A204.1 (cell line): ENCODE measurements around the gene WDR88.
A peak's percentile ranks its signal among the peaks of the same experiment; 100 is the strongest.
"Not testable (repeated sequence)": the region's sequence is repeated elsewhere in the genome, so short reads cannot be mapped to it uniquely, and the experiment has no call there.

Source experiments
- FAIRE-seq: peaks from 2 replicates; lab custom pipeline; 2012; peaks lifted over from hg19 to GRCh38; lab: Jason Lieb, UNC

The WDR88 gene

DNA sequence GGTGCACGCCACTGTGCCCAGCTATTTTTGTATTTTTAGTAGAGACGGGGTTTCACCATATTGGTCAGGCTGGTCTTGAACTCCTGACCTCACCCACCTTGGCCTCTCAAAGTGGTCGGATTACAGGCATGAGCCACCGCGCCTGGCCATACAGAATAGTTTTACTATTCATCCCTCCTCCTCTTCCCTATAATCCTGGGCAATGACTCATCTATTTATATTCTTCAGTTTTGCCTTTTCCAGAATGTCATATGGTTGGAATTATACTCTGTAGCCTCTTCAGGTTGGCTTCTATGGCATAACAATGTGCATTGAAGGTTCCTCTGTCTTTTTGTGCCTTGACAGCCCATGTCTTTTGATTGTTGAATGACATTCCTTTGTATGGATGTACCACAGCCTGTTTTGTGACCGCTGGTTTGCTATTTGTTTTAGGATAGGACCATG, 40.0 kb downstream of the WDR88 start:
- no peak for FAIRE-seq

DNA sequence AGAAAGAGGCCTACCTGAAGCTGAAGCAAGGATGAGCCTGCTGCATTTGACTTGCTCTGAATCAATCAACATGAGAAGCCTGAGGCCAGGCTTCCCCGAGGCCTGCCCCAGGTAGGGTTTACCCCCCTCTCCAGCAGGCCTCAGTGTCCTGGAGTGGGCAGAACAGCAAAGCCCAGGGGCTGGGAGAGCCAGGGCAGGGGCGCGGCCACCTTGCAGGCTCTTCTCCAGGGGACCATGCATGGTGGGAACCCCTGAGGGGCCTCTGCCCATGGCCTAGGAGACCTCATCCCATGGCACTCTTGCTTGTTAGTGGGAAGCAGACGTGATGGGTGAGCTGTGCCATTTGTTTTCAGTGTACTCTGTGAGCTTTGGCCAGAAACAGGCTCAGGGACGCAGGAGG, 42.3 kb downstream of the WDR88 start:
- FAIRE-seq, result no peak

DNA sequence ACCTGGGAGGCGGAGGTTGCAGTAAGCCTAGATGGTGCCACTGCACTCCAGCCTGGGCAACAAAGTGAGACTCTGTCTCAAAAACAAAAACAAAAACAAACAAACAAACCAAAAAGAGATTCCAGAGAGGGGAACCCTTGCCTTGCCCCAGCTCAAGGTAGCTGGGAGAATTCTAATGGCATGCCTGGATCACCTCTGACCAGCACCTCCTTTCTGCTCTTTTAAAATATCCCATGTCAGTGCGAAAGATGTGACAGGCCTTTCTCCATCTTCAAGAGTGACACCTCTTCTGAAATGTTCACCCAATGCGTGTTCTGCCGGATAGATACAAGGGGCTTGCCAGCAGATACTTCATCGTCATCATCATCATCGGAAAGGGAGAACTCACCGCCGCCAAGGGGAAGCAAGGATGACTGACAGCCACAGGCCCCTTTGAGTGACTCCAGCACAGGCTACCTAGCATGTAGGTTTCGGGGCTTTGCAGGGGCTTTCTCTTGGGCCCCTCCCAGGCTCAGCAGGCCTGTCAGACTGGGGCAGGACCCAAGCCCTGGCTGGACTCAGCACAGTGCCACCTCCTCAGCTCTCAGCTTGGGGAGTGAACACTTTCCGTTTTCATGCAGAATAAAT, 43.4 kb downstream of the WDR88 start:
- FAIRE-seq, result no peak

DNA sequence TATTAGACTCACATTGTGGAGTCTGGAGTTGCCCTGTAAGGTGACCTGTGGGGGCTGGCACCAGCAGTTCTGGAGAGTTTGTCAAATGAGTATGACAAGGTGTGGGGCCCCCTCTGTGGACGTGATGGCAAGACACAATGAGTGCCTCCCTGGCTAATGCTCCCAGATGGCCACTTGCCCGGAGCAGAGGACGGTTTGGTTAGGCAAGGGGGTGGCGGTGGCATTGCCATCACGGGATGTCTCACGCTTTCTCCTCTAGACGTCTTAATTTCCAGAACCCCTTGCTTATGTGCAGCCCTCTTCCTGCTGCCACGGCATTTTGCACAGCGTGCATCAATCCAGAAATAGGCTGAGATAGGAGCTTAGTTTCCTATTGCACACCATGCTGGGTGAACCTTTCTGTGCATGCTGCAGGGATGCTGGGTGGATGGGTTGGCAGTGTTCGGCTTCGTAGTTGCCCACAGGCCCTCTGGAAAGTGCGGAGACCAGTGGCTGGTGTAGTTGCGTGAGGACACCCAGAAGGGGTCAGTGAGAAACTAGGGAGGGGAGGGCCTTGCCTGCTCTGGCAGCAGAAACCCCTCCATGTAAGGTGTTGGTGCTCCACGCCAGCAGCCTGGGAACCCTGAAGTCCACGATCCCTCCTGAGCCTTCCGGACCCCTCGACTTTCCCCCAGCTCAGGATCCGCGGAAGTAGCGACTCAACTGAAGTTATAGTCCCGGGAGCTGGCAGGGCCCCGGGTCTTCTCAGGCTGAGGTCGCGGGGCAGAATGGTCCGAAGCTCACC, 44.2 kb downstream of the WDR88 start:
- no peak for FAIRE-seq

DNA sequence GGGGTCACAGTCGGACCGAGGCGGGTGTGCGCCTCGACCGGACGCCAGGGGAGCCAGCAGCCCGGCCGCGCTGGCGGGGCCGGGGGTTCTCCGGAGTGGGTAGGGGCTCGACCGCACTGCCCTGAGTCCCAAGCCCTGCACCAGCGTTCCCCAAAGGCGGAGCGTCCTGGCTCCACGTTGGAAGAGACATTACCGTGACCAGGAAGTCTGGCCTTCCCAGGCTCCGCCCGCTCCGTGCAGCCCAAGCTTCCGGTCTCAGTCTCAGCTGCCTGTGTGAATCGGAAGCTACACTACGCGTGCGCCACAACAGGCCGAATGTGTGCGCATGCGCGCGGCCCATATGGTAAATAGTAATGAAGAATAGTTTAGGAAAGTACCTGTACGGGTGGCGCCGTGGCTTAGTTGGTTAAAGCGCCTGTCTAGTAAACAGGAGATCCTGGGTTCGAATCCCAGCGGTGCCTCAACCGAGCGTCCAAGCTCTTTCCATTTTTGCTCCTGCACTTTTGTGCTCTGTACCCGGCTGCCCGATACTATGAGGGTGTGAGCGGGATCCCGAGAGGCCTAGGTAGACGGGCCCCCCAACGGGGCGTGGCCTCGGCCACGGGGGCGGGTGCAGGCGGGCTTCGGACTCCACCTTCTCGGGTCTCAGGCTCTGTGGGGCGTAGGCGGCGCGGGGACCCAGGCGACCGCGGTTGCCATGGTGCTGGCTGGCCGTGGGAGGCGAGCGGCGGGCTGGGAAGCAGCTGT, 44.9 kb downstream of the WDR88 start:
- peak; percentile 93 for FAIRE-seq

DNA sequence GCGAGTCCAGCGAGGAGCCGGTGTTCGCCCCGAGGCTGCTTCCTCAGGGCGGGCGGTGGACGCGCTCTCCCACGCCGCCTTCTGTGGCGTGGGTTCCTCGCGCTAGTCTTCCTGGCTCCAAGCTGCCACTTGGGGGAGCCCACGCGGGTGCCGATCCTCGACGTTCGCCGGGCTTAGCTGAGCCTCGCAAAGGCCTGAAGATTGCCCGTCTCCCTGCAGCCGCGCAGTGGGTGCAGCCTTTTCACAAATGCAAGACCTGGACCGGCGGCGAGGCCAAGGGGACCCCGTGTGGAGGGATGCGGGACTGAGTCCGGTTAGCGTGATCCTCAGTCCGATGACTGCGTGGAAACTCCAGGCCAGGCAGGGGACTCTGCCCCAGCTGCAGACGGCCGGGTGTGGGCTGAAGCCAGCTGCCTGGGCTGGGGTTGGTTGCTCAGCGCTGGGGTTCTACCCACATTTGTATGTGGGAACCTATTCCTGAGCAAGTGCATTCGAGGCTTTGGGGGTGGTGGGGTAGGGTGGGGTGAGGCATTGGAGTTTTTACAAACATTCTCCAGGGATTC, 45.6 kb downstream of the WDR88 start:
- FAIRE-seq, result no peak

DNA sequence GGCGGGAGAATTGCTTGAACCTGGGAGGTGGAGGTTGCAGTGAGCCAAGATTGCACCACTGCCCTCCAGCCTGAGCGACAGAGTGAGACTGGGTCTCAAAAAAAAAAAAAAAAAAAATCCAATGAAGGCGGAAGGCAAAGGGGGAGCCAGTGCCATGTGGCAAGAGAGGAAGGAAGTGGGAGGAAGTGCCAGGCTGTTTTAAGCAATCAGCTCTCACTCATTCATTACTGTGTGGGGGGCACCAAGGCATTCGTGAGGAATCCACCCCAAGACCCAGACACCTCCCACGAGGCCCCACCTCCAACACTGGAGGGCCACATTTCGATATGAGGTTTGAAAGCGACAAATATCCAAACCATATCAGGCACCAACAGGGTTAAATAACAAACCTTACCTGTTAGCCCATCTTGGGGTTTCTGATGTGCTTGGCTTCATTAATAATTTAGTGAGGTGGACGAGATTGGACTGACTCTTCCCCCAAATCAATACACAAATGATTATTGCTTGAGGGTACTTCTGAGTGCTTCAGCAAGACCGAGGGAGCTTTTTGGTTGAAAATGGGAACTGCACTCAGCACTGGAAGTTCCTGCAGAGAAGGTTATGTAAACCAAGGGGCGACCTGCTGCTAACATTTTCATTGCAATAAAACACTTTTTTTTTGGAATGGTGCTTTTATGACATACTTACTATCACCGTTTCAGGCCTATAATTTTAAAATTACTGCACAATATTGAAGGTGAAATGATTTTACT, 54.7 kb downstream of the WDR88 start:
- FAIRE-seq, result no peak

DNA sequence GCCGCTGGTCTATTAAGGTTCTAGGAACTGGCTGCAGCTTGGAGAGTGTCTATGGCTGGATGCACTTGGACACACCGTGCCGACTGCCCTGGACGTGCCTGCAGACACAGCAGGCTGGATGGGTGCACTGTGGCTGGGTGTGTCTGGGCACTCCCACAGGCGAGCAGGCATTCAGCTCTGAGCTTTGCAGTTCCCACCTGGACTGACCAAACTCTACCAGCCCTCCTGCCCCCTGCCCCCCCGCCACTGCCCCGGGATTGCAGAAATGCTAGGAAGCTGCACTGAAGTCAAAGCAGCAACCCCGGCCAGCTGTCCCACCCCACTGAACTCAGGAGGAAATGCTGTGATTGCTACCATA, 55.2 kb downstream of the WDR88 start:
- FAIRE-seq, result no peak

DNA sequence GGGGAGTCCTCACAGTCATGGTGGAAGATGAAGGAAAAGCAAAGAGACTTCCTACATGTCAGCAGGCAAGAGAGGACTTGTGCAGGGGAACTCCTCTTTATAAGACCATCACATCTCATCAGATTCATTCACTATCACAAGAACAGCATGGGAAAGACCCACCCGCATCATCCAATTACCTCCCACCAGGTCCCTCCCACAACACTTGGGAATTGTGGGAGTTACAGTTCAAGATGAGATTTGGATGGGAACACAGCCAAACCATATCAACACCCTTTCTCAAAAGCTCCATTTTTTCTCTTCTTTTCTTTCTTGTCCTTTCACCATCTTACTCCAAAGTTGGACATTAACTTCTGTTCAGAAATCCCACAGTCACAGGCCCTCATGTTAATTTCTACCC, 57.5 kb downstream of the WDR88 start:
- no peak for FAIRE-seq

DNA sequence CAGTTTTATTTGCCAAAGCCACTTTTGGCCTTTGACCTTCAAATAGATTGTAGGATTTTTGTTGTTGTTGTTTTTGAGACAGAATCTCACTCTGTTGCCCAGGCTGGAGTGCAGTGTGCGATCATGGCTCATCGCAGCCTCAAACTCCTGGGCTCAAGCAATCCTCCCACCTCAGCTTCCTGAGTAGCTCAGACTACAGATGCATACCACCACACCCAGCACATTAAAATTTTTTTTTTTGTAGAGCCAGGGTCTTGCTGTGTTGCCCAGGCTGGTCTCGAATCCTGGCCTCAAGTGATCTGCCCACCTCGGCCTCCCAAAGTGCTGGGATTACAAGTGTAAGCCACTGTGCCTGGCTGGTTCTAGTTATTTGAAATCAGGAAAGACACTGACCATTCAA, 59.2 kb downstream of the WDR88 start:
- not testable (repeated sequence) for FAIRE-seq

DNA sequence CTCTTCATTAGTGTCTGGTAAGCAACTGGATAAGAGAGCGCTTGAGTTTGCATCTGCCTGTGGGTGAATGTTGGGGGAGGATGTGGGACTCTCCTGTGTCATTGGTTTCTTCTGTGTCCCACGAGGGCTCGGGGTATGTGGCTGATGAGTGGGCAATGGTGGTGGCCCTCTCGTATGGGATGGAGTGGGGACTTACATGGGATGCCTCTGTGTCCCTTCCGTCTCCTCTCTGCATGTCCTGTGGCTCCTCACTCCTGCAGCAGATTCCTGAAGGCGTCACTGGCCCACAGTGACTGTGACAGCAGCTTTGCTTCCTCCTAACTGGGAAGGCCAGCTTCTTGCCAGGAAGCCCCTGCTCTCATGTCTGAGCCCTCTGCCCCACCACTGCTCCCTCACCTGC, 59.6 kb downstream of the WDR88 start:
- no peak for FAIRE-seq

DNA sequence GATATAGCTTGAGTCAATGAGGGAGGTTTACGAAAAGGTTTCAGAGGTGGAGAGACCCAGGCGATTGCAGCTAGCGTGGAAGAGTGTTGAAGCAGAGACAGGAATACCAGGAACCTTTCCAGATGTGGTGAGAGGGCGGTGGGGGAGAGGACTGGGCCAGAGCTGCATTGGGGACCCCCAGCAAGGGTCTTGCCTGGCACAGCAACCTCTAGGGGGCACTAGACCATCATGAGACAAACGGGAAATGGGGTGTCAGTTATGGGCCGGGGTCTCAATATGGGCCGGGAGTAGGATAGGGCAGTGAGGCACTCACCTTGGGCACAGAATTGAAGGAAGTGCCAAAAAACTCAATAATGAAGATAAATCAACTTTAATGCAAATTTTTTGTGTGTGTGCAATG, 60.1 kb downstream of the WDR88 start:
- no peak for FAIRE-seq

DNA sequence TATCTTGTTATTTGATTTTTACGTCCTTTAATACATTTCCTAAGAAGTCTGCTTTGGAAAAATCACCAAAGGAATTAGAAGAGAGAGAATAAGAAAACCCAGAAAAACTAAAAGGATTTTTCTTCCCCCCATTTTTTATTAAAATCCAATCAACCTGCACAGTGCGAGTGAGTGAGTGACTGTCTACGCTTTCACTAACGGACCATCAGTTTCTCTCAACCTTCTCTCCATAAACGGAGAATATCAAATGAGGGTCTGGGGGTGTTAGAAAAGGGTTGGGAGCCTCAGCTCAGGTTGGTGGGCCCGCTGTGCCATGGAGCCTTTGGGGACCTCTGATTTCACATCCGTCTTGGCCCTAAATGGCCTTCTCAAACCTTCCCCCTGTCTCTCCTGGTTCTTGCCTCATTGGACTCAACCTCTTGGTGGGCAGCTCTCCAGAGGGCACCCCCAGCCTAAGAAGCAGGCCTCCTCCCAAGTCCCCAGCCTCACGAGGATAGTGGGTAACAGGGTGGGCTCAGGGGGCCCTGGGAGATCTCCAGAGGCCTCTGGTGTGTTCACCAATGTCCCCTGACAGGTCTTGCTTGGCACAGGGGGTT, 61.5 kb downstream of the WDR88 start:
- no peak for FAIRE-seq

DNA sequence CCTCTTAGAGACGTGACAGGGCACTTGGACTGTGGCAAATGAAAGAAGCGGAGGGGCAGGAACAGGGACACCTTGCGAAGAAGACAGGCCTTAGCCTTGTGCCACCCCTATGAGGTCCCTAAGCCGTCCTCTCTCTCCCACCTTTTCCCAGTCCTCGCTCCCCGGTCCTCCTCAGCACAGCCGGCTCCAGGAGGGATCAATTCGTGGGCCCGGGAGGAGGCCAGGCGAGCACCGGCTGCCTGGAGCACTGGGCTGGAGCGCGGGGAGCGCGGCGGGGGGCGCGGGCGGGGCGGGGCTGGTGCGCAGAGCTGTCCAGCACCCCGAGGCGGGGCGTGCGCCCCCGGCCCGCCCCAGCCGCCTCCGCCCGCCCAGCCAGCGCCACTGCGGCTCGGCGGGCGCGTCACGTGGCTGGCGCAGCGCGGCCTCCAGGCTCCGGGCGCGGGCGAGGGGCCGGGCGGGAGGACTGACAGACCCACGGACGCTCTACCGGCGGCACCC, 62.0 kb downstream of the WDR88 start, which contains the start of gene LRP3:
Gene LRP3 (plus strand): TSS at position 466 of the 498 bp plus-strand sequence. CDS start 456 bp downstream, outside the sequence.
- no peak for FAIRE-seq

DNA sequence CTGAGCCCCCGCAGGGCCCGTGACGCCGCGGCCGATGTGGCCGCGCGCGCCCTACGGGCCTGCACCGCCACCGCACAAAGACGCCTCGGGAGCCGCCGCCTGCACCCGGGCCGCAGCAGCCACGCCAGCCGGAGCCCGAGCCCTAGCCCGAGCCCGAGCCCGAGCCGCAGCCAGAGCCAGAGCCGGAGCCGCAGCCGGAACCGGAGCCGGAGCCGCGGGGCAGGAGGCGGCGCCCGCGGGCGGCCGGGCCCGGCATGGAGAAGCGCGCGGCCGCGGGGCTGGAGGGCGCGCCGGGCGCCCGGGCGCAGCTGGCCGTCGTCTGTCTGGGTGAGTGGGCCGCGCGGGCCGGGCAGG, 62.6 kb downstream of the WDR88 start:
- no peak for FAIRE-seq

DNA sequence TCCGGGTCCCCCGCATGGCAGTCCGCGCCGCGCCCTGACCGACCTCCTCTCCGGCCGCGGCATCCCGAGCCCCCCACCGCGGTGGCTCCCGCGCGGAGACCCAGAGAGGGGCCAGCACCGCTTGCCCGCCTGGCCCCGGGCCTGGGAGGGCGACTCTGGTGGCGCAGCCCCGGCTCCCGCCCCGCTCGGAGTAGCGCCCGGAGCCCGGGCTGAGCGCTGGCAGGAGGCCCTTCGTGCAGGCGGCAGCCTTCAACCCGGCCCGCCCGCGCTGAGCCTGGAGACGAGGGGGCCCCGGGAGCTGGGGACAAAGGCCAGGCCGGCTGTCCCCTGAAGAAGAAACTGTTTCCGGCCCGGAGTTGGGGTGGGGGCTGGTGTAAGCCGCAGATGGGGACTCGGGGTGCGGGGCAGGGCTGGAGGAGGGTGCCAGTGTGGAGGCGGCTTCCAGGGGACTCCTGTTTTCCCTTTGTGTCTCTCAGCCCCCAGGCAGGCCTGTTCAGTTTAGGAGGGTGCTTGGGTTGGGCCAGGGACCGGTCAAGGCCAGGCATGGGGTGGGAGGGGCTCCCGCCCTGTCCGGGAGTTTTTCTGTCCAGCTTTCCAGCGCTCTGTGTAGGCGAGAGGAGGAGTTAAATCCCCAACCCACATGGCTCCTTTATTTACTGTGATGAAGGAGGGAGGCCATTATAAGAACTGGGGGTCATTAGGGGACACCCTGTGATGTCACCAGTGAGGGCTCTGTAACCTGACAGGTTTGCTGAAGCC, 63.2 kb downstream of the WDR88 start:
- FAIRE-seq, result no peak

DNA sequence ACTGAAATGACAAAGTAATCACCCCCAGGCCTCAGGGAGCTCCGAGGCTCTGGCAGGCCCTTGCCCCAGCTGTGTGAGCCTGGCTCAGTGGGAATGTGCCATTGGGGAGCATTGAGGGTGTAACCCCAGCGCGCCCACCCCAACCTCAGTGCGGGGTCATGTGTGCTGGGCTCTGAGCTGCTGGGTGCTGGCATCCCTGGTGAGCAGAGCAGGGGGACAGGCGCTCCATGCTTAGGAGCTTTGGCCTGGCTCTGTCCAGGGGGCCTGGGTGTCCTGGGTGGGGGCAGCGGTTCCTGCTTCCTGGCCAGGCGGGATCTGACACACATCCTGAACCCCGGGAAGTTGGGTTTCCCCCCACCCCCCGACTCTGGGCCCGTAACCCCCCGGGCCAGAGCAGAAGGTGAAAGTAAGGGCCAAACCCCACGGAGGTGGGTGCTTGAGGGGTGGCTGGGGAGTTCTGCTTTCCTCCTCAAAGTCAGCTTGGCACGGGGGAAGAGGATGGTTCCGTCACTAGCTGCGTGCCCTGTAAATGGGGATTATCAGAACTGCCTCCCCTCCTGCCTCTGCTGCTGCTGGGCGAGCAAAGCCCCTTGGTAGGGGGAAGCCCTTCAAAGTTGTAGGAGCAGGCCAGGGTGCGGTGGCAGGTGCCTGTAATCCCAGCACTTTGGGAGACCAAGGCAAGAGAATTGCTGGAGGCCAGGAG, 63.9 kb downstream of the WDR88 start:
- no peak for FAIRE-seq

DNA sequence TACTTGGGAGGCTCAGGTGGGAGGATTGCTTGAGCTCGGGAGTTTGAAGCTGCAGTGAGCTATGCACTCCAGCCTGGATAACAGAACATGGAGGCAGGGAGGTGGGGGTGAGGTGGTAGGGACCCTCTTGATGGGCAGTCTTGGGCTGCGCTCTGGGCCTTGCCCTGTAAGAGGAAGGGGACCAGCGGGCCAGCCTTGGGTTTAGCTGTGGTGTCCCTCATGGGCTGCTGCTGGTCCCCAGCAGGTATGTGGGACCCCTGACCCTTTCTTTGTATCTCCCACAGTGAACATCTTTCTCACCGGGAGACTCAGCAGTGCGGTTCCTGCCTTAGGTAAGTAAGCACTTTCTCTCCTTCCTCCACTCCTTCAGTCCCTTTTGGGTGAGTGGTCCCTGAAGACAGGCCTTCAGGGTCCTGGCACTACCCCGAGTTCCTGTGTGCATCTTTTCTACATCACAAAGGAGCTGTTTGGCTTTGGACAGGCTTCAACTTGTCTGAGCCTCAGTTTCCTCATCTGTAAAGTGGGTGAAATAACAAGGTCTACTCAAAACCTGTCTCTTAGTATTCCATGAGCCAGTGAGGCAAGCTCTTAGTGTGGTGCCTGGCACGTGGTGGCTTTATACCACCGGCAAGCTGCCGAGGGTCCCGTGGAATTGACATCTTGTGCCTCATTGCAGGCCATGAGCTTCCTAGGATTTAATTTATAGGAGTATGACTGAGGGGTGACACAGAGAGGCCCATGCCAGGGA, 64.7 kb downstream of the WDR88 start:
- no peak for FAIRE-seq

DNA sequence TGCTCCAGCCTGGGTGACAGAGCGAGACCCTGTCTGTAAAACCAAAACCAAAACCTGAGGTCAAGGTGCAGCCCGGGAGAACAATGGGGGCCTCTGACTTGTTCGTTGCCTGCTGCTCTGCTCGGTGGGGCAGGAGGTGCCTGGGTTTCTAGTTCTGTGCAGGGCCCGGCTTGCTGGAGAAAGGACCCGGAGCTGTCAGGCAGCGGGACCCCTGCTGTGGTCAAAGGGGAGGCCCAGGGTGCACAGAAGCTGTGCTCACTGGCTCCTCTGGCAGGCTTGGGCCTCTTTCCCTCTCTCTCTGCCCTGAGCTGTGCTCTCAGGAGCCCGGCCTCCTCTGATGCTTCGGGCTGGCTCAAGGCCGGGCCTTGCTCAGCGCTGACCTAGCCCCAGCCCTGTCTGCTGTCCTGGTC, 65.7 kb downstream of the WDR88 start:
- no peak for FAIRE-seq

DNA sequence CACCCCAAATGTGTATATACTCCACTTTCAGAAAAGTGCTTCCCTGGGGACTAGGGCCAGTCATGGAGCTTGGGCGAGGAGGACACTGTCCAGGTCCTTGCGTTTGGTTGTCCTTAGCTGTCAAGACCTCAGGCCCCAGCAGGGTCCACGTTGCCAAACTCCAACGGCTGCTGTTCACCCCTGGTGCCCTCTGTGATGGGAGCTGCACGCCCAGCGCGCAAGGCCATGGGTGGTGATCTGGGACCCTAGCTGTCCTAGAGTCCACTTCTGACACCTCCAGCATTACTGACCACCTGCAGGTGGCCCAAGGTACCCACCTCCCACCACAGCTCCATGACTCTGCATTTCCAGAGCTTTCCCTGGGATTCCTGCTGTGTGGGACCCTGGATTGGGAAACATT, 66.3 kb downstream of the WDR88 start:
- no peak for FAIRE-seq
